GM19240 (cell line): ENCODE results near the gene HAUS1.
A peak's percentile ranks its signal among the peaks of the same experiment; 100 is the strongest.
"Not testable (repeated sequence)": the region's sequence is repeated elsewhere in the genome, so short reads cannot be mapped to it uniquely, and the experiment has no call there.

Experiments used
- DNase-seq: peaks from one replicate; pipeline ENCODE4 v3.0.0; 2011; ENCODE audit warnings: low spot score; ENCODE audit not compliant: insufficient read length

The HAUS1 gene

GRCh38 chr18:46156124-46156745 is 52.0 kb downstream of the HAUS1 start:
- no peak for DNase-seq

- DNase-seq, result no peak
Observed at GRCh38 chr18:46156843-46157242, 52.7 kb downstream of the HAUS1 start.

GRCh38 chr18:46158499-46158898 is 54.3 kb downstream of the HAUS1 start:
- DNase-seq, result no peak

GRCh38 chr18:46160050-46160798 is 56.0 kb downstream of the HAUS1 start:
- DNase-seq, result no peak

- not testable (repeated sequence) for DNase-seq
Observed at GRCh38 chr18:46160840-46161239, 56.7 kb downstream of the HAUS1 start.

GRCh38 chr18:46161703-46162396 is 57.7 kb downstream of the HAUS1 start:
- no peak for DNase-seq

GRCh38 chr18:46163091-46163490 is 58.9 kb downstream of the HAUS1 start:
- no peak for DNase-seq

GRCh38 chr18:46163941-46164499 is 59.8 kb downstream of the HAUS1 start:
- DNase-seq, result no peak

GRCh38 chr18:46164502-46164901 is 60.3 kb downstream of the HAUS1 start:
- DNase-seq, result not testable (repeated sequence)

GRCh38 chr18:46164920-46165319 is 60.7 kb downstream of the HAUS1 start:
- no peak for DNase-seq

GRCh38 chr18:46166261-46166970 is 62.2 kb downstream of the HAUS1 start:
- DNase-seq, result no peak

- DNase-seq, result peak; percentile 48
Observed at GRCh38 chr18:46167971-46168370, 63.8 kb downstream of the HAUS1 start.

GRCh38 chr18:46169464-46169941 is 65.3 kb downstream of the HAUS1 start:
- no peak for DNase-seq

- no peak for DNase-seq
Observed at GRCh38 chr18:46171331-46171730, 67.1 kb downstream of the HAUS1 start.

GRCh38 chr18:46173393-46174341 is 69.5 kb downstream of the HAUS1 start:
- DNase-seq, result peak; percentile 81

- DNase-seq, result no peak
Observed at GRCh38 chr18:46174342-46175041, 70.3 kb downstream of the HAUS1 start.

GRCh38 chr18:46176001-46176400 is 71.8 kb downstream of the HAUS1 start:
- DNase-seq, result no peak
